ENCODE results near the gene LRRC19. TPM values are rescaled to one million over a fixed set of nuclear protein-coding genes. Genes with fewer than 3 reads are reported as not detected.

The LRRC19 gene
- total RNA-seq, 4 donors from 2014 or later, result not detected

- Histone ChIP-seq H3K4me1 (no peaks in the 10 kb centered on the region), H3K9me3 (no peaks in the 10 kb centered on the region), H3K4me3 (no peak overlapping the region), H3K36me3 (no peaks in the 10 kb centered on the region), H3K27me3 (no peaks in the 10 kb centered on the region), H3K27ac (no peak overlapping the region)
- no peak for DNase-seq
- intact Hi-C loops (cut with DNase I; ENCODE audit: low total_unique reads), result no loop called here
- no peak for TF ChIP-seq POLR2A (IDR thresholded peaks at IDR 0.05)
- TF ChIP-seq CTCF (IDR thresholded peaks at IDR 0.05), result no peak
Measured at GRCh38 chr9:27029186-27029585, 23.7 kb upstream of the LRRC19 start.

GRCh38 chr9:27022920-27023319 is 17.4 kb upstream of the LRRC19 start:
- Histone ChIP-seq H3K27ac (no peak overlapping the region), H3K9me3 (no peaks in the 10 kb centered on the region), H3K36me3 (no peaks in the 10 kb centered on the region), H3K4me3 (no peak overlapping the region), H3K4me1 (no peaks in the 10 kb centered on the region), H3K27me3 (no peaks in the 10 kb centered on the region)
- intact Hi-C loops (cut with DNase I; ENCODE audit: low total_unique reads), result no loop called here
- DNase-seq, result no peak
- TF ChIP-seq POLR2A (IDR thresholded peaks at IDR 0.05) (no peak), CTCF (IDR thresholded peaks at IDR 0.05) (no peak)

GRCh38 chr9:27019589-27019988 is 14.1 kb upstream of the LRRC19 start:
- no peak overlapping the region for H3K27ac ChIP-seq
- H3K9me3 ChIP-seq, result no peaks in the 10 kb centered on the region
- H3K4me3 ChIP-seq, result no peak overlapping the region
- no peaks in the 10 kb centered on the region for H3K36me3 ChIP-seq
- no peaks in the 10 kb centered on the region for H3K4me1 ChIP-seq
- no peak for DNase-seq
- no peak for TF ChIP-seq CTCF (IDR thresholded peaks at IDR 0.05)
- TF ChIP-seq POLR2A (IDR thresholded peaks at IDR 0.05), result no peak
- H3K27me3 ChIP-seq, result no peaks in the 10 kb centered on the region
- intact Hi-C loops (cut with DNase I; ENCODE audit: low total_unique reads), result no loop called here

GRCh38 chr9:27003426-27004077 is 1.9 kb downstream of the LRRC19 start:
- Histone ChIP-seq H3K4me1 (no peaks in the 10 kb centered on the region), H3K9me3 (no peaks in the 10 kb centered on the region), H3K27me3 (no peaks in the 10 kb centered on the region), H3K4me3 (no peak overlapping the region), H3K36me3 (no peaks in the 10 kb centered on the region), H3K27ac (no peak overlapping the region)
- DNase-seq, result no peak
- TF ChIP-seq POLR2A (IDR thresholded peaks at IDR 0.05) (no peak), CTCF (IDR thresholded peaks at IDR 0.05) (no peak)
- intact Hi-C loops (cut with DNase I; ENCODE audit: low total_unique reads), result no loop called here

- Histone ChIP-seq H3K4me1 (no peaks in the 10 kb centered on the region), H3K9me3 (no peaks in the 10 kb centered on the region), H3K4me3 (no peak overlapping the region), H3K27ac (no peak overlapping the region), H3K36me3 (no peaks in the 10 kb centered on the region), H3K27me3 (no peaks in the 10 kb centered on the region)
- intact Hi-C loops (cut with DNase I; ENCODE audit: low total_unique reads), result no loop called here
- no peak for DNase-seq
- TF ChIP-seq POLR2A (IDR thresholded peaks at IDR 0.05), result no peak
- no peak for TF ChIP-seq CTCF (IDR thresholded peaks at IDR 0.05)
Measured at GRCh38 chr9:26995810-26996209, 9.7 kb downstream of the LRRC19 start.
